Measurements from ENCODE around the gene TUBG1.

DNA sequence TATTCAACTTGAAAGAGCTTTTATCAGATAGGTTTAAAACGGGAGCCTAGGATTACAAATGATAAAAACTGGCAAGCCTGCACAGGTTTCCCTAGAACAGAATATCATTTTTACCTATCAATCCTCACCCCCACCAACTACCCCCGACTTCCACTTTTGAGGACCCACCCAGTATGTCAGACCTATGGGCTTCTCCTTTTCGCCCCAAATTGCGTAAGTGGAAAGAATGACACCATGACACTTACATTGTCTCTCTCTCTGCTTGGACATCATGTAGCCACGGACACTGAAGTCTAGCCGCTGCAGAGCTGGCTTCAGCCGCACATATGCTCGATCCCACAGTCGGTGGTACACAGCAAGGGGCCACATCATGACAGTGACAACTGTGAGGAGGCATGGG lies 24.6 kb upstream of the TUBG1 start:
- TF ChIP-seq POLR2AphosphoS5 (IDR thresholded peaks at IDR 0.05; ENCODE audit: low read depth, low read length) (no peak), POLR2A (IDR thresholded peaks at IDR 0.05; ENCODE audit: control extremely low read depth in 1 of 2, low read depth in 2 of 2, low read length in 2 of 2) (no peak), MAFK (IDR thresholded peaks at IDR 0.05; ENCODE audit: low read depth, low read length) (no peak), EZH2 (IDR thresholded peaks at IDR 0.05; ENCODE audit: low read depth, low read length, severe bottlenecking) (no peak), CHD2 (IDR thresholded peaks at IDR 0.05; ENCODE audit: low read length) (no peak)
- TF ChIP-seq, protein P1, sequence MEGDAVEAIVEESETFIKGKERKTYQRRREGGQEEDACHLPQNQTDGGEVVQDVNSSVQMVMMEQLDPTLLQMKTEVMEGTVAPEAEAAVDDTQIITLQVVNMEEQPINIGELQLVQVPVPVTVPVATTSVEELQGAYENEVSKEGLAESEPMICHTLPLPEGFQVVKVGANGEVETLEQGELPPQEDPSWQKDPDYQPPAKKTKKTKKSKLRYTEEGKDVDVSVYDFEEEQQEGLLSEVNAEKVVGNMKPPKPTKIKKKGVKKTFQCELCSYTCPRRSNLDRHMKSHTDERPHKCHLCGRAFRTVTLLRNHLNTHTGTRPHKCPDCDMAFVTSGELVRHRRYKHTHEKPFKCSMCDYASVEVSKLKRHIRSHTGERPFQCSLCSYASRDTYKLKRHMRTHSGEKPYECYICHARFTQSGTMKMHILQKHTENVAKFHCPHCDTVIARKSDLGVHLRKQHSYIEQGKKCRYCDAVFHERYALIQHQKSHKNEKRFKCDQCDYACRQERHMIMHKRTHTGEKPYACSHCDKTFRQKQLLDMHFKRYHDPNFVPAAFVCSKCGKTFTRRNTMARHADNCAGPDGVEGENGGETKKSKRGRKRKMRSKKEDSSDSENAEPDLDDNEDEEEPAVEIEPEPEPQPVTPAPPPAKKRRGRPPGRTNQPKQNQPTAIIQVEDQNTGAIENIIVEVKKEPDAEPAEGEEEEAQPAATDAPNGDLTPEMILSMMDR (IDR thresholded peaks at IDR 0.05; ENCODE audit: control extremely low read depth in 1 of 3, insufficient read depth in 1 of 3, low read depth in 1 of 3, low read length in 3 of 3), result no peak

Measured in H1 (cell line).